ENCODE results near the gene TRAPPC5.

DNA sequence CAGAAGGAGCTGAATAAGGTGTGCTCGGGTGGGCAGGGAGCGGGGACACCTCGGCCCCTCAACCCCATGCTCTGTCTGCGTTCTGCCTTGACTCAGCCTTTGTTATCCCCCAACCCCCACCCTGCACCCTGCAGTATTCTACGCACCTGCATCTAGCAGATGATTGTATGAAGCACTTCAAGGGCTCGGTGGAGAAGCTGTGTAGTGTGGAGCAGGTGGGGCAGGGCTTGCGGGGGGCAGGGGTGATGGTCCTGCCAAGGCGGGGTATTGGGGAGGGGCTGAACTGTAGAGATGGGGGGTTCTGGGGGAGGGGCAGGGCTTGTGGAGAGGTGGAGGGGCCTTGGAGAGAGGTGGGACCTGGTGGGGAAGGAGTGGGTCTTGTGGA lies 37.6 kb upstream of the TRAPPC5 start:
- no peak for TF ChIP-seq CTCF (conservative IDR thresholded peaks at IDR 0.05; ENCODE audit: low read depth, low read length)
- no peak for TF ChIP-seq EZH2 (IDR thresholded peaks at IDR 0.05; ENCODE audit: low read length, unreplicated experiment)
